Measurements from ENCODE around the gene CAST. TPM values are rescaled to one million over a fixed set of nuclear protein-coding genes. Genes with fewer than 3 reads are reported as not detected.

The CAST gene
- total RNA-seq, 2 experiments from 2014 or later: 165 to 174 TPM

- POLR2A ChIA-PET: no interaction called here
- Mint-ChIP-seq H3K4me1 (no peaks in the 10 kb centered on the region), H3K9me3 (no peaks in the 10 kb centered on the region), H3K4me3 (no peak overlapping the region), H3K36me3 (no peaks in the 10 kb centered on the region), H3K27ac (no peak overlapping the region), H3K27me3 (peaks cover 8% of the 10 kb centered on the region)
- no peak for ATAC-seq (ENCODE audit: low read depth)
- no peak for DNase-seq
Observed at GRCh38 chr5:96633820-96634219, 28.4 kb upstream of the CAST start.

- Mint-ChIP-seq H3K36me3 (no peaks in the 10 kb centered on the region), H3K4me3 (no peak overlapping the region), H3K9me3 (no peaks in the 10 kb centered on the region), H3K27me3 (peaks cover 9% of the 10 kb centered on the region), H3K27ac (no peak overlapping the region), H3K4me1 (no peaks in the 10 kb centered on the region)
- ATAC-seq (ENCODE audit: low read depth) (no peak), DNase-seq (no peak)
- POLR2A ChIA-PET: no interaction called here
Observed at GRCh38 chr5:96634881-96635280, 27.3 kb upstream of the CAST start.

GRCh38 chr5:96636046-96636445 lies 26.1 kb upstream of the CAST start:
- ATAC-seq (ENCODE audit: low read depth): no peak
- Mint-ChIP-seq H3K9me3 (no peaks in the 10 kb centered on the region), H3K27ac (no peak overlapping the region), H3K4me1 (no peaks in the 10 kb centered on the region), H3K4me3 (no peak overlapping the region), H3K27me3 (peaks cover 11% of the 10 kb centered on the region), H3K36me3 (no peaks in the 10 kb centered on the region)
- POLR2A ChIA-PET: no interaction called here
- DNase-seq: no peak

- no peak for ATAC-seq (ENCODE audit: low read depth)
- Mint-ChIP-seq H3K4me1 (no peaks in the 10 kb centered on the region), H3K36me3 (no peaks in the 10 kb centered on the region), H3K9me3 (no peaks in the 10 kb centered on the region), H3K27me3 (peaks cover 13% of the 10 kb centered on the region), H3K27ac (no peak overlapping the region), H3K4me3 (no peak overlapping the region)
- POLR2A ChIA-PET: no interaction called here
- no peak for DNase-seq
Observed at GRCh38 chr5:96636594-96636993, 25.6 kb upstream of the CAST start.

GRCh38 chr5:96637196-96637595 lies 25.0 kb upstream of the CAST start:
- no peak overlapping the region for H3K4me3 Mint-ChIP-seq
- DNase-seq (no peak), ATAC-seq (ENCODE audit: low read depth) (no peak)
- H3K27ac Mint-ChIP-seq: no peak overlapping the region
- H3K9me3 Mint-ChIP-seq: no peaks in the 10 kb centered on the region
- H3K36me3 Mint-ChIP-seq: no peaks in the 10 kb centered on the region
- H3K27me3 Mint-ChIP-seq: peaks cover 14% of the 10 kb centered on the region
- POLR2A ChIA-PET: no interaction called here
- H3K4me1 Mint-ChIP-seq: peaks cover 4% of the 10 kb centered on the region

- H3K9me3 Mint-ChIP-seq: no peaks in the 10 kb centered on the region
- H3K36me3 Mint-ChIP-seq: no peaks in the 10 kb centered on the region
- peaks cover 11% of the 10 kb centered on the region for H3K27me3 Mint-ChIP-seq
- H3K4me3 Mint-ChIP-seq: no peak overlapping the region
- H3K27ac Mint-ChIP-seq: no peak overlapping the region
- ATAC-seq (ENCODE audit: low read depth) (no peak), DNase-seq (no peak)
- POLR2A ChIA-PET: no interaction called here
- peaks cover 4% of the 10 kb centered on the region for H3K4me1 Mint-ChIP-seq
Observed at GRCh38 chr5:96638561-96638960, 23.6 kb upstream of the CAST start.

GRCh38 chr5:96640696-96641095 lies 21.5 kb upstream of the CAST start:
- Mint-ChIP-seq H3K36me3 (no peaks in the 10 kb centered on the region), H3K4me3 (no peak overlapping the region), H3K9me3 (no peaks in the 10 kb centered on the region), H3K27ac (no peak overlapping the region), H3K4me1 (peaks cover 4% of the 10 kb centered on the region), H3K27me3 (peaks cover 10% of the 10 kb centered on the region)
- POLR2A ChIA-PET: no interaction called here
- ATAC-seq (ENCODE audit: low read depth) (no peak), DNase-seq (no peak)

GRCh38 chr5:96641368-96642280 lies 20.6 kb upstream of the CAST start:
- DNase-seq: no peak
- Mint-ChIP-seq H3K27me3 (peaks cover 9% of the 10 kb centered on the region), H3K4me3 (no peak overlapping the region), H3K27ac (no peak overlapping the region), H3K4me1 (peaks cover 4% of the 10 kb centered on the region), H3K9me3 (no peaks in the 10 kb centered on the region), H3K36me3 (no peaks in the 10 kb centered on the region)
- POLR2A ChIA-PET: no interaction called here
- ATAC-seq (ENCODE audit: low read depth): no peak

- H3K4me1 Mint-ChIP-seq: peaks cover 4% of the 10 kb centered on the region
- no peak overlapping the region for H3K27ac Mint-ChIP-seq
- POLR2A ChIA-PET: no interaction called here
- H3K9me3 Mint-ChIP-seq: no peaks in the 10 kb centered on the region
- no peak overlapping the region for H3K4me3 Mint-ChIP-seq
- no peaks in the 10 kb centered on the region for H3K36me3 Mint-ChIP-seq
- H3K27me3 Mint-ChIP-seq: peaks cover 11% of the 10 kb centered on the region
- no peak for ATAC-seq (ENCODE audit: low read depth)
- DNase-seq: no peak
Observed at GRCh38 chr5:96642281-96642640, 19.9 kb upstream of the CAST start.

- no peak overlapping the region for H3K27ac Mint-ChIP-seq
Observed at GRCh38 chr5:96645091-96645490, 17.1 kb upstream of the CAST start.

GRCh38 chr5:96648023-96648422 lies 14.2 kb upstream of the CAST start:
- Mint-ChIP-seq H3K27me3 (peaks cover 33% of the 10 kb centered on the region), H3K36me3 (no peaks in the 10 kb centered on the region), H3K9me3 (no peaks in the 10 kb centered on the region), H3K4me1 (peaks cover 3% of the 10 kb centered on the region), H3K4me3 (no peak overlapping the region), H3K27ac (no peak overlapping the region)
- POLR2A ChIA-PET: no interaction called here
- no peak for DNase-seq
- ATAC-seq (ENCODE audit: low read depth): no peak

More at GRCh38 chr5:96645091-96645490, 17.1 kb upstream of the CAST start:
- POLR2A ChIA-PET: no interaction called here
- Mint-ChIP-seq H3K9me3 (no peaks in the 10 kb centered on the region), H3K4me3 (no peak overlapping the region), H3K4me1 (peaks cover 7% of the 10 kb centered on the region), H3K27me3 (peaks cover 12% of the 10 kb centered on the region), H3K36me3 (no peaks in the 10 kb centered on the region)
- ATAC-seq (ENCODE audit: low read depth) (no peak), DNase-seq (no peak)

GRCh38 chr5:96648593-96648992 lies 13.6 kb upstream of the CAST start:
- H3K36me3 Mint-ChIP-seq: no peaks in the 10 kb centered on the region
- POLR2A ChIA-PET: interaction anchor here (0.9 kb wide), 1 partner anchor 14 kb away, joined by 3 read pairs; no protein-coding TSS in a partner anchor
- no peaks in the 10 kb centered on the region for H3K9me3 Mint-ChIP-seq
- H3K27ac Mint-ChIP-seq: no peak overlapping the region
- no peak overlapping the region for H3K4me3 Mint-ChIP-seq
- DNase-seq: no peak
- H3K4me1 Mint-ChIP-seq: peaks cover 3% of the 10 kb centered on the region
- no peak for ATAC-seq (ENCODE audit: low read depth)
- peaks cover 34% of the 10 kb centered on the region for H3K27me3 Mint-ChIP-seq

- H3K27ac Mint-ChIP-seq: no peak overlapping the region
- peaks cover 40% of the 10 kb centered on the region for H3K27me3 Mint-ChIP-seq
- no peak for ATAC-seq (ENCODE audit: low read depth)
- no peaks in the 10 kb centered on the region for H3K36me3 Mint-ChIP-seq
- H3K9me3 Mint-ChIP-seq: no peaks in the 10 kb centered on the region
- DNase-seq: no peak
- POLR2A ChIA-PET: interaction anchor here (0.9 kb wide), 1 partner anchor 14 kb away, joined by 3 read pairs; no protein-coding TSS in a partner anchor
- H3K4me3 Mint-ChIP-seq: no peak overlapping the region
- peaks cover 5% of the 10 kb centered on the region for H3K4me1 Mint-ChIP-seq
Observed at GRCh38 chr5:96649251-96649662, 12.9 kb upstream of the CAST start.

- H3K9me3 Mint-ChIP-seq: no peaks in the 10 kb centered on the region
- POLR2A ChIA-PET: no interaction called here
- no peak overlapping the region for H3K27ac Mint-ChIP-seq
- ATAC-seq (ENCODE audit: low read depth): no peak
- DNase-seq: no peak
- no peak overlapping the region for H3K4me3 Mint-ChIP-seq
- H3K4me1 Mint-ChIP-seq: peaks cover 8% of the 10 kb centered on the region
- no peaks in the 10 kb centered on the region for H3K36me3 Mint-ChIP-seq
- H3K27me3 Mint-ChIP-seq: peaks cover 45% of the 10 kb centered on the region
Observed at GRCh38 chr5:96649681-96650540, 12.3 kb upstream of the CAST start.

Data from activated naive CD8-positive, alpha-beta T cell treated with anti-CD3 and anti-CD28 coated beads, Interleukin-2, amount 10 ng/mL, durations not matched to agents 7 days and 5 days (primary cell).